Breast epithelium (tissue), 4 donors: ENCODE data around the gene MRPS9. TPM values are rescaled to one million over a fixed set of nuclear protein-coding genes. Genes with fewer than 3 reads are reported as not detected.

Experiments used
- DNase-seq, 2 donors: peaks; one replicate each; pipeline ENCODE4 v3.0.0-alpha.2; 2019; ENCODE audit warnings: low spot score in 2 of 2
- H3K27ac ChIP-seq, 2 donors: fragments of 200-600 bp; sonication (generic) in 1 of 2; one replicate each; pipeline ENCODE4 v1.5.1; 2016 to 2019; ENCODE audit warnings: mild to moderate bottlenecking in 1 of 2
- H3K27me3 ChIP-seq, 2 donors: fragments of 200-600 bp; sonication (generic) in 1 of 2; one replicate each; pipeline versions ENCODE4 v1.5.1 to v1.6.0; 2017 to 2019; ENCODE audit warnings: control low read depth in 1 of 2, mild to moderate bottlenecking in 1 of 2
- H3K36me3 ChIP-seq: fragments of 200-600 bp; one replicate; pipeline ENCODE4 v1.5.1; 2019
- H3K4me1 ChIP-seq, 2 donors: fragments of 200-600 bp; sonication (generic); one replicate each; pipeline ENCODE4 v1.5.1; 2016 to 2019; ENCODE audit warnings: control low read depth in 1 of 2
- H3K4me3 ChIP-seq, 3 donors: fragments of 200-600 bp; sonication (generic); 1 replicate in 2 of 3; 2 replicates in 1 of 3; pipeline ENCODE4 v1.5.1; 2016 to 2019; ENCODE audit warnings: mild to moderate bottlenecking in 3 of 3, moderate library complexity in 2 of 3
- H3K9me3 ChIP-seq, 2 donors: fragments of 200-600 bp; sonication (generic) in 1 of 2; one replicate each; pipeline ENCODE4 v1.5.1; 2016 to 2019; ENCODE audit warnings: control low read depth in 1 of 2
- POLR2A ChIP-seq: fragments of 450-650 bp; IDR thresholded peaks from one replicate; pipeline ENCODE4 v1.6.1; 2016; ENCODE audit warnings: antibody characterized with exemption, mild to moderate bottlenecking, moderate library complexity
- POLR2AphosphoS5 ChIP-seq, 3 donors: sonication (generic); formaldehyde crosslinking; IDR thresholded peaks; one replicate each; pipeline ENCODE4 v1.6.1; 2017; ENCODE audit warnings: antibody characterized with exemption in 3 of 3
- intact Hi-C: fragments of 100-400 bp; cut with DNase I; formaldehyde crosslinking; loops from one replicate; pipeline ENCODE4 v1.15.1; 2023; ENCODE audit warnings: low total_unique reads
- total RNA-seq, 3 donors: library from RNA; depleted of rRNA; stranded (reverse); fragments of >200 nt; gene quantifications; one replicate each; pipeline ENCODE4 v1.1.0, GENCODE V29; 2016
- TF ChIP-seq, protein P1 (sequence below), 3 donors: fragments of 450-650 bp; IDR thresholded peaks; one replicate each; pipeline ENCODE4 v1.5.1; 2016 to 2017; ENCODE audit warnings: antibody characterized with exemption in 3 of 3, mild to moderate bottlenecking in 3 of 3, moderate library complexity in 3 of 3

MRPS9 gene
- total RNA-seq, 3 donors from 2014 or later = 14.1 to 26.3 (median 18.0) TPM

DNA sequence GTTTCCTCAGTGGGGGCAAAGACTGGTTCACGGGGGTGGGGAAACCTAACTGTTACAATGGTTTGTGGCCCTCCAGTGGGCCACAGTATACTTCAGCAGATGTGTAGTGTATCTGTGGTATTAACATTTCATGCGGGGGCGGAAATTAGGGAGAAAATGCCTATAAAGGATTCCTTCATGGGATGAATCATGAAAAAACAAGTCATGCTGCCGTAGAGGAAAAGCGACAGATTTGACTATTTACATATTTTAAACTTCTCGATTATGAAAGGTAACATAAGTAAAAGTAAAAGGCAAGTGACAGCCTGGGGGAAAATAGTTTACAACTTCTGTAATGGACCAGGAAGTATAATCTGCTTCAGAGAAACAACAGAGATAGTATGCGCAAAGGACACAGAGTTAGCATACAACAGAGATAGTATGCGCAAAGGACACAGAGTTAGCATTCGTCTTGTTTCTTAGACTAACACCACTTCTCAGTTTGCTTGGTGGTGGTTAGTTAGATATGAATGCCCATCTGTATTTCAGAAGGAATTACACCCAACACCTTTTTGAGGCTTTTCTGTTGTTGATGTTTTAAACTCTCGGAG, 41.1 kb downstream of the MRPS9 start:
- H3K27me3 ChIP-seq = no peaks in the 10 kb centered on the region

DNA sequence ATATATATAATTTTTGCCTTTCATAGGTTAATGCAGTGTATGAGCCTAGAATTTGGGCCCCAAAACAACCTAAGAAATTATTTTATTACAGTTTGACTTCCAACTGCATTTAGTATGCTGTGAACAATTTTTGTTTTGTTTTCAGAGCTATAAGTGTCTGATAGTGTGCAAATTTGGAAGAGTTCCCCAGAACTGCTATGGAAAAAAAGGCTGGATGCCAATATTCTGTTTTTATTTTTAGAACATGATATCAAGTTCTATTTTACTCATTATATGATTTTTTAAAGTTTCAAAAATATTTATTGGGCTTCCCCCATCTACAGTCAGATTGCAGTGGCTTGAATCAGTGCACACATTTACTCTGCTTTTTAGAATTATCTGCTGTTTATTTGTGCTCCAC, 42.6 kb downstream of the MRPS9 start:
- no peaks in the 10 kb centered on the region for H3K9me3 ChIP-seq
- H3K4me1 ChIP-seq = no peaks in the 10 kb centered on the region
- no peak for DNase-seq
- no peak overlapping the region for H3K27ac ChIP-seq
- no peaks in the 10 kb centered on the region for H3K27me3 ChIP-seq
- intact Hi-C loops = no loop called here
- H3K4me3 ChIP-seq = no peak overlapping the region
- no peaks in the 10 kb centered on the region for H3K36me3 ChIP-seq
- TF ChIP-seq, protein P1, sequence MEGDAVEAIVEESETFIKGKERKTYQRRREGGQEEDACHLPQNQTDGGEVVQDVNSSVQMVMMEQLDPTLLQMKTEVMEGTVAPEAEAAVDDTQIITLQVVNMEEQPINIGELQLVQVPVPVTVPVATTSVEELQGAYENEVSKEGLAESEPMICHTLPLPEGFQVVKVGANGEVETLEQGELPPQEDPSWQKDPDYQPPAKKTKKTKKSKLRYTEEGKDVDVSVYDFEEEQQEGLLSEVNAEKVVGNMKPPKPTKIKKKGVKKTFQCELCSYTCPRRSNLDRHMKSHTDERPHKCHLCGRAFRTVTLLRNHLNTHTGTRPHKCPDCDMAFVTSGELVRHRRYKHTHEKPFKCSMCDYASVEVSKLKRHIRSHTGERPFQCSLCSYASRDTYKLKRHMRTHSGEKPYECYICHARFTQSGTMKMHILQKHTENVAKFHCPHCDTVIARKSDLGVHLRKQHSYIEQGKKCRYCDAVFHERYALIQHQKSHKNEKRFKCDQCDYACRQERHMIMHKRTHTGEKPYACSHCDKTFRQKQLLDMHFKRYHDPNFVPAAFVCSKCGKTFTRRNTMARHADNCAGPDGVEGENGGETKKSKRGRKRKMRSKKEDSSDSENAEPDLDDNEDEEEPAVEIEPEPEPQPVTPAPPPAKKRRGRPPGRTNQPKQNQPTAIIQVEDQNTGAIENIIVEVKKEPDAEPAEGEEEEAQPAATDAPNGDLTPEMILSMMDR (IDR thresholded peaks at IDR 0.05) = no peak
- TF ChIP-seq POLR2A = no peak
- TF ChIP-seq POLR2AphosphoS5 (IDR thresholded peaks at IDR 0.05) = no peak

More for the DNA sequence above, 41.1 kb downstream of the MRPS9 start:
- no peaks in the 10 kb centered on the region for H3K4me1 ChIP-seq
- no peak overlapping the region for H3K4me3 ChIP-seq
- no peak overlapping the region for H3K27ac ChIP-seq
- H3K9me3 ChIP-seq = no peaks in the 10 kb centered on the region
- no peak for TF ChIP-seq POLR2AphosphoS5 (IDR thresholded peaks at IDR 0.05)
- no peak for TF ChIP-seq POLR2A
- intact Hi-C loops = no loop called here
- no peaks in the 10 kb centered on the region for H3K36me3 ChIP-seq
- no peak for DNase-seq

DNA sequence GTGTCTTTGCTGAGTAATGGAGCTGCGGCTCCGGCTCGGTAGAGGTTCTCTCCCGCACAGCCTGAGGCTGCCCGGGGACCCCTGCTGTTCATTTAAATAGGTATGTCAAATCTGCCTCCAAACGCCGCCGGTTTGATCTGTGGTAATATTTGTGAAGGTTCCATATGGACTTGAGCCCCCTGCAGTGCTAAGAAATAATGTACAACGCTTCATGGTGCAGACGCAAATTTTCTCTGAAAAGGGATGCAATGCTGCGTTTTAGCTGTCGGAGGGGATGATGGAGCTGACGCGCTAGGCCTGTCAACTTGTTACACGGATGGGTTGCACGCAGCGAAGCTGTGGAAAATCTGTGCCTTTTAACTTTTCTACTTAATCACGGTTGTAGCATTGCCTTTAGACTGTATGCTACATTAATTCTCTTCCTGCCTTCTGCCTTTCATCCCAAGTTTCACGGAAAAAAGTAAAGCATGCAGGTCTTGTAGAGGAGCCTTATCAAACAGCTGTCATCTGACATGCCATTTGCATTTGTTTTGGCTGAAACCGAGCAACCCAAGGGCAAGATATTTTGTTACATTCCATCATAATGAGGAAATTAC, 43.2 kb downstream of the MRPS9 start:
- no peak overlapping the region for H3K4me3 ChIP-seq
- TF ChIP-seq, protein P1 (IDR thresholded peaks at IDR 0.05) = no peak
- no peak for TF ChIP-seq POLR2A
- TF ChIP-seq POLR2AphosphoS5 (IDR thresholded peaks at IDR 0.05) = no peak
- H3K4me1 ChIP-seq = no peaks in the 10 kb centered on the region
- no peaks in the 10 kb centered on the region for H3K9me3 ChIP-seq
- no peak for DNase-seq
- intact Hi-C loops = no loop called here
- no peaks in the 10 kb centered on the region for H3K36me3 ChIP-seq
- H3K27me3 ChIP-seq = no peaks in the 10 kb centered on the region
- no peak overlapping the region for H3K27ac ChIP-seq

DNA sequence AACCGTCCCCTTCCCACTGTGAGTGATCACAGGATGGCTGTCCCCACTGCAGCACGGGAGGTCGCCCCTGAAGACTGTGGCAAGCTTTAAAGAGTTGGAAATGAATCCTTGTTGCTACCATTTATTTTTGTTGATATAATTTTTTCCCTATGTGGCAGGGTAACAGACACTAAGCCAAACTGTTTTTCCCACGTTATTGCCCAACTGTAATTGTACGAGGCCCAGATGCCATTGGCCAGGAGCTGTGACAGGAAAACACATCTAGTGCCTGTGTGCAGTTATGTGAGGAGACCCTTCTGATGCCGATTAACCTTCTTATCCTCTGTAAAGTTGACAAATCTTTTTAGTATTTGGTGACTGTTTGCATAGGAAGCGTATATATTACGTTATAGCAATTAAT, 44.2 kb downstream of the MRPS9 start:
- Histone ChIP-seq H3K9me3 (no peaks in the 10 kb centered on the region), H3K4me3 (no peak overlapping the region), H3K4me1 (no peaks in the 10 kb centered on the region), H3K27me3 (no peaks in the 10 kb centered on the region), H3K36me3 (no peaks in the 10 kb centered on the region), H3K27ac (no peak overlapping the region)
- TF ChIP-seq POLR2A (no peak), POLR2AphosphoS5 (IDR thresholded peaks at IDR 0.05) (no peak)
- TF ChIP-seq, protein P1 (IDR thresholded peaks at IDR 0.05) = no peak
- intact Hi-C loops = no loop called here
- no peak for DNase-seq

DNA sequence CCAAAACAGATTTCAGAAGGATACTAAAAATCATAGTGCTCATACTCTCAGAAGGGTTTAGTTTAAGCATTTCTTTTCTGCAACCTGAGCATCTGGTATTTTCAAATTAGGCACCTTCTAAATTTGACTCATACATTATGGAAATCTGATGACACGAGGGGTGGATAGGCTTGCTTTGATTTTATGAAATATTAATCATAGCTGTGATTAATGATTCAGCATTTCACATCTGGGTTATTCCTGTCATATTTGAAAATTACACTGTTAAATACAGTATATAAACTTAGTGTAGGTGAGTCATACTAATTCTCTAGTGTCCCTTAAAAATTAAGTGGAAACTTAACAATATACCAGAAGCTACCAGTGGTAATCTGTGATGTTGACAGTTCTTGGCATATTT, 47.7 kb downstream of the MRPS9 start:
- no peak for DNase-seq

More for the DNA sequence above, 47.7 kb downstream of the MRPS9 start:
- intact Hi-C loops = no loop called here
- no peaks in the 10 kb centered on the region for H3K27me3 ChIP-seq
- no peaks in the 10 kb centered on the region for H3K4me1 ChIP-seq
- H3K36me3 ChIP-seq = no peaks in the 10 kb centered on the region
- no peak for TF ChIP-seq POLR2A
- TF ChIP-seq, protein P1 (IDR thresholded peaks at IDR 0.05) = no peak
- TF ChIP-seq POLR2AphosphoS5 (IDR thresholded peaks at IDR 0.05) = no peak
- no peaks in the 10 kb centered on the region for H3K9me3 ChIP-seq
- no peak overlapping the region for H3K27ac ChIP-seq
- H3K4me3 ChIP-seq = no peak overlapping the region
